Activated naive CD8-positive, alpha-beta T cell treated with anti-CD3 and anti-CD28 coated beads, Interleukin-2, amount 50 U/mL, for 16 hours (primary cell): ENCODE measurements around the gene ANKRD62.

Source experiments
- DNase-seq: peaks from one replicate; pipeline ENCODE4 v3.0.0-alpha.2; 2020; ENCODE audit warnings: low read depth, low spot score

The ANKRD62 gene

GRCh38 chr18:12093520-12094257 is at the start of gene ANKRD62:
ANKRD62 (plus strand) TSS chr18:12093843; CDS start chr18:12094018, 175 bp downstream.
- no peak for DNase-seq

- no peak for DNase-seq
Observed at GRCh38 chr18:12044591-12044990, 49.1 kb upstream of the ANKRD62 start.

DNA sequence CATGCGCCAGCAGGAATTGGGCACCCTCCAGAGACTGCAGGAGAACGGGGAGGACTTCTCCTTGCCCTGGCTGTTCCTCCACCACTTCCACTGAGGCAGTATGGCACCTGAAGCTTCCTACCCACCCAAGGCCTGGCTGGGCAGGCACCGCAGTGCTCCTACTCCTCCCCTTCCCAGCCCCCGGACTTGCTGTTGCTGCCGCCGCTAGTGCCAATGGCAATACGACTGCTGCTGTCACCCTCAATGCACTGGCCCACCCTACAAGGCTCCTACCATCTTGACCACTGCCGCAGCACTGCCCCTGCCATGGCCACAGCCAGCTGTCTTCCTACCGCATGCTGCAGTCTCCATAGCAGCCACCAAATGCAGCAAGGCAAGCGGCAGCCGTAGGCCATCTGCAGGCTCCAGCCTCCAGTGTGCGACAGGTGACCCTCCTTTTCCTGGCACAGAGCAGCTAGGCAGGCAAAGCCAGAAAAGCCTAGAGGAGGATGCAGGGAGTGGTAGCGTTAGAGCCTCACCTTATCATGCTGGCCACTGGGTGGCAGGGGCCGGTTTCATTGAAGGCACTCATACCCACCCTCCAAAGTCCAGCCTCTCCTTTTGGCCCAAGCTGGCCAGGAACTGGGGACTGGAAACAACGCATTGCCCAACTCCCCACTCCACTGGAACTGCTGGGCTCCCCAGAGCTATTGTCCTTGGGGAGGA is 47.4 kb upstream of the ANKRD62 start:
- no peak for DNase-seq

DNA sequence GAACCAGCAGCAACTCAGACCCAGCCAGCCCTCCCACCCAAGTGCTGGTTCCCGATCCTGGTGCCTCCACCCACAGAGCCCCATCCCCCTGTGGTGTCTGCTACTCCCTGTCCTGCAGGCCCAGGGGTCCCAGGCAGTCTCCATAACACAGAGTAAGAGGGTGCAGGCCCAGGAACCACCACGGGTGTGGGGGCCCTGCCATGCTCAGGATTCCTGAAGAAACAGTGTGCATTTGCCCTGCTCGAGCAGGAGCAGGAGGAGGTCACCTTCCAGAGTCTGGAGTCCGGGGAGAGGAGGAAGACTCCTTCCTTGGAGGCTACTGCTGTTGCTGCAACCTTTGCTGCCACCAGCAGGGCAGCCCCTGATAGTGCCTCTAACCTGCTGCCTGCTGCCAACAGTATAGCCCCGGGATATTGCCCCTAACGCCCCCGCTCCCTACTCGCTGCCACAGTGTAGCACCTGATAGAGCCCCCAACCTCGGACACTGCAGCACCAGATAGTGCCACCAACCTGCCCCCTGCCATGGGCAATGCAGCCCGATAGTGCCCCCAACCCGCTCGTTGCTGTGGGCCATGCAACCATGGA is 46.8 kb upstream of the ANKRD62 start:
- no peak for DNase-seq

DNA sequence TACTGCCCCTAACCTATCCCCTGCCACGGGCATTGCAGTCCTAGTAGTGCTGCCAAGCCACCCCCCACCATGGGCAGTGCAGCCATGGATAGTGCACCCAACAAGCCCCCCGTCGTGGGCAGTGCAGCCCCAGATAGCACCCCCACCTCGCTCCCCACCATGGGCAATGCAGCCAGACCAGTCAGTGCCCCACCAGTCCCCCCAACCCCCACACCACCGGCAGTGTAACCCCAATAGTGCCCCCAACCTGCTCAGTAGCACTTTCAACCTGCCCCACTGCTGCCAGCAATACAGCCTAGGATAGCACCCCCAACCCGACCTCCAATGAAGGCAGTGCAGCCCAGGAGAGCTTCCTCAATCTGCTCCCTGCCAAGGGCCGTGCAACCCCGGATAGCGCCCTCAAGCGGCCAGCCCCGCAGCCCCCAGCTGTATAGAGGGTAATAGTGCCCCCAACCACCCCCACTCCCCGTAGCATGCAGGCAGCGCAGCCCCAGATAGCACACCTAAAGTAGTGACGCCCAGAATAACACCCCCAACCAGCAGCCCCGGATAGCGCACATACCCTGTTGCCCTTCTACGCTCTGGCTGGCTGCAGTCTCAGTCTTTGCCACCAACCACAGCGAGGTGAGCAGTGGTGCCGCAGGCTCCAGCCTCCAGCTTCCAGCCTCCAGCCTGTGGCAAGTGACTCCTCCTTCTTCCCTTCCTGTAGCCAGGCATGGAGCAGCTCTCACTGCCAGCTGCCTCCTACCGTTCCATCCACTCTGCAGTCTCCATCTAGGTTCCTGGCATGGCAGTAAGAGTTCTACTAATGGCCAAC is 45.4 kb upstream of the ANKRD62 start:
- DNase-seq = no peak

- DNase-seq = no peak
Observed at GRCh38 chr18:12048827-12049175, 44.8 kb upstream of the ANKRD62 start.

GRCh38 chr18:12049978-12050811 is 43.4 kb upstream of the ANKRD62 start:
- no peak for DNase-seq

- DNase-seq = no peak
Observed at GRCh38 chr18:12052866-12053265, 40.8 kb upstream of the ANKRD62 start.

GRCh38 chr18:12053289-12053688 is 40.4 kb upstream of the ANKRD62 start:
- no peak for DNase-seq

DNA sequence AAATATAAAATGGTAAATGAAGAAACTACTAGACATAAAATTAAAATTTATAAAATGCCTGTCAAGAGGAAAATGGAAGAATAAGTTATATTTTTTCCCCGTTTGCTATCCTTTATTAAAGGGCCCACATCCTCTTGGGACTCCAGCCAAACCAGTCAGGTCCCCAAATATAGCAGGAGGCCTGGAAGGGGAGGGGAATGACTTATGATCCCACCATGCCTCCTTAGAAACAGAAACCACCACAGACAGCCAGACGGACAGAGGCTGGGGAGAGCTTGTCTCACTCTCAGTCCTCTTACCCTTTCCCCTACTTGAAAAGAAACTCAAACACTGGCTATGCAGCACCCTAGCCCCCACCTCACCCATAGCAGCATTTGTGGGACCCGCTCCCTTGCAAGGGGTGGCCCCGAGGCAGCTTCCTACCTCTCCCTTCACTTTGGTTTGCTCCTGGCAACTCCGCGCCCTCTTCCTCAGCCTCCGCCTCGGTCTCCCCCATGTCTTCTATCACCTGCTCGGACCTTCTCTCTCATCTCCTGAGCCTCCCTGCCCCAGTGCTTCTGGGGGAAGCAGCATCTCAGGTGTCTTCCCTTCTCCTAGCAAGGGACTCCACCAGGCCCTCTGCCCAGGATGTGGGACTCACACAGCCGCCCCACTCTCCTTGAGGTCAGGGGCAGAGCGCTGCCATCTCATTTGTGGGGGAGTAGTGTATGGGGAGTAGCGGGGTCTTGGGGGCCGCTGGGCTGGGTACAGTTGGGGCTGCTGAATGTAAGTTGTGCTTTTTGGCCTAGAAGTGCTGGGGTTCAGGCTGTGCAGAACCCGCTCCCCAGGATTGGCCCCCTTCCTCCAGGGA is 37.4 kb upstream of the ANKRD62 start:
- DNase-seq = no peak

DNA sequence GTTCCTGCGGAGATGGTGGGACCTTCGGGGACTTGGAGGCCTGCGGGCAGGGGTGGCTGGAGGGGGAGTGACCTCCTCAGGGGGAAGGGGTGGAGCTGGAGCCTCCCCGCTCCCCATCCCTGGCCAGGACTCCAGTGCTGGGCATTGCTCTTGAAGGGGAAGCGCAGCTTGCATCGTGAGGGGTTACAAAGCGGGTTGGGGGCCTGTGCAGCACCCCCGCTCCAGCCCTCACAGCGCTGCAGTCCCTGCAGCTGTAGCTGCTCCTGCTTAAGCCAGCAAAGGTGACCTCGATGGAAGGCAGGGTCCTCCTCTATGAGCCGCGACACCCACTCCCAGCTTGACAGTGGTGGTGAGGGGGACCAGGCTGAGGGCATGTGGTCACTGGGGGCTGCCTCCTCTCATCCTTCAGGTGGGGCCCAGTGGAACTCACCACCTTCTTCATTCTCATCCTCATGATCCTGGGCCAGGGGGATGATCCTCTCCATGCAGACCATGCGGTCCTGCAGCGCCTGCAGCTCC is 36.7 kb upstream of the ANKRD62 start:
- DNase-seq = no peak

GRCh38 chr18:12057419-12058039 is 36.1 kb upstream of the ANKRD62 start:
- no peak for DNase-seq

DNA sequence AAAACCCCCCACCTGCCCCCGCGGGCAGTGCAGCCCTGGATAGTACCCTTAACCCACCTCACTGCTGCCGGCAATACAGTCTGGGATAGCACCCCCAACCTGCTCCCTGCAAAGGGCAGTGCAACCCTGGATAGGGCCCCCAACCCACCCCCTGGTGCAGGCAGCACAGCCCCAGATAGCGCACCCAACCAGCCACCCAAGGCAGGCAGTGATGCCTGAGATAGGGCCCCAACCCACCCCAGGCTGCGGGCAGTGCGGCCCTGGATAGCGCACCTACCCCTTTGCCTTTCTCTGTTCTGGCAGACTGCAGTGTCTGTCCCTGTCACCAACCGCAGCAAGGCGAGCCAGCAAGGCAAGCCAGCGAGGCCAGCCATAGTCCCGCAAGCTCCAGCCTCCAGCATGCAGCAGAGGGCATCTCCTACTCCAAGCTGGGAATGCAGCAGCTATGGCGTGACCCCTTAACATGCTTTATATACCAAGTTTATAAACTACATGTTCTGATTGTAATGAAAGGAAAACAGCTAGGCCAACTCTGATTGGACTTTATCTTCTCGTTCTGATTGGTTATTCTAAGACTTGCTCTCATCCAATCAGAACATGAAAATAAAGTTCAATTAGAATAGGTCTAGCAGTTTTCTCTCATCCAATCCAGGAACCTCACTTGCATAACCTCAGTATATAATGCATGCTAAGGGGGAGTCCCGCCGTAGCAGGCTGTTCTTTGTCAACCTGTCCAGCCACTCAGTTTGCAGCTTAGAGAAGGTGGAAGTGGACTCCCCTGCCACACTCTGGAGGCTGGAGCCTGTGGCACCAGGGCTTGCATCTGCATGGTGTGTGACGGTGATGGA is 34.1 kb upstream of the ANKRD62 start:
- no peak for DNase-seq

DNA sequence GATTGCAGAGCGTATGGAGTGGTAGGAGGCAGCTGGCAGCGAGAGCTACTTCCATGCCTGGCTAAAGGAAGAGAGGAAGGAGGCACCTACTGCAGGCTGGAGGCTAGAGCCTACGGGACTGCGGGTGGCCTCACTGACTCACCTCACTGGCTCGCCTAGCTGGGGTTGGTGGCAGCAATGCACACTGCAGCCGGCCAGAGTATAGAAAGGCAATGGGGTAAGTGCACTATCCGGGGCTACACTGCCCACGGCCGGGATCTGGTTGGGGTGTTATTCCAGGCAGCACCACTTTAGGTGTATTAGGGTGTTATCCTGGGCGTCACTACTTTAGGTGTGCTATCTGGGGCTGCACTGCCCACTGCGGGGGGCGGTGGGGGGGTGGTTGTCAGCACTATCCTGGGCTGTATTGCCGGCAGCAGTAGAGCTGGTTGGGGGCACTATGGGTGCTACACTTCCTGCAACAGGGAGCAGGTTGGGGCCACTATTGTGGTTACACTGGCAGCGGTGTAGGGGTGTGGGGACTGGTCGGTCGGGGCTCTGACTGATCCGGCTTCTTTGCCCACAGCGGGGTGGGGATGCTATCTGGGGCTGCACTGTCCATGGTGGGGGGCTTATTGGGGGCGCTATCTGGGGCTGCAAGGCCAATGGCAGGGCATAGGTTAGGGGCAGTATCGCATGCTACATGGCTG is 33.3 kb upstream of the ANKRD62 start:
- no peak for DNase-seq

GRCh38 chr18:12061685-12062084 is 32.0 kb upstream of the ANKRD62 start:
- no peak for DNase-seq

DNA sequence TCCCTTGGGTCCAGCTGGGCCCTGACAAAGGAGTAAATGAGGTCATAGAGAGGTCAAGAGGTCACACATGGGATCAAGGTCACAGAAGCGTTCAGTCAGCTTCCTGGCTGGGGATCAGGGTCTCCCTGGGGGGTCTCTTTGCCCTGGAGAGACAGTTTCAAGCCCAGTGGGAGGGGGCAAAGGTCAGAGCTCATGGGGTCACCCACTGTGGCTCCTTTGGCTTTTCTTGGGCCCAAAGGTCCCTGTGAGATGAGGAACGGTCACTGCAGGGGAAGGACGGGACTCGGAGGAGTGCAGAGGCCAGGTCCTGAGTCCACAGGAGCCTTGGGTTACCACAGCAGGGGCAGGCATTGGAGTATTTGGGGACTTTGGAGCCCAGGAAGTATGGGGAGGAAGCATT is 30.7 kb upstream of the ANKRD62 start:
- no peak for DNase-seq

DNA sequence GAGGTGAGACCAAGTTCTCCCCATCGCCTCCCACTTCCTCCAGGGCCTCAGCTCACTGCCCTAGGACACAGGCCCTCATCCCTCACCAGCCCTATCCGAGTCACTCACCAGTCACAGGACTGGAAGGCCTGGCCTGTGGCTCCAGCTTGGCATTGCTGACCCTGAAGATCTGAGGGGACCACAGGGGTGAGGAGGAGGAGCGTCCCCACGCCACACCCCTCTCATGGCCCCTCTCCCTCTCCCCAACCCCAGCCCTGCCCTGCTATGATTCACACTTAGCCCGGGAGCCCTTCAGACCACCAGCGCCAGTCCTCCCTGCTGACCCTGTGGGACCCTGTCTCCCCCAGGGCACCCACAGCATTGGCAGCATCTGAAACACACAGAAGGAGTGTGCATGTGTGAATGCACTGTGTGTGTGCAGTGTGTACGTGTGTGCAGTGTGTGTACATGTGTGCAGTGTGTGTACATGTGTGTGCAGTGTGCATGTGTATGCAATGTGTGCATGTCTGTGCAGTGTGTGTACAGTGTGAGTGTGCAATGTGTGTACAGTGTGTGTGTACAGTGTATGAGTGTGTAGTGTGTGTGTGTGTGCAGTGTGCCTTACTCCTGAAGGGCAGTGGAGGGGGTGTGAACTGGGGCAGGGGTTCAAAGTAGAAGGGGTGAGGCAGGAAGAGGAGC is 29.4 kb upstream of the ANKRD62 start:
- DNase-seq = no peak
